Lung (tissue), 12 donors: Measurements from ENCODE around the gene AMN. TPM values are rescaled to one million over a fixed set of nuclear protein-coding genes. Genes with fewer than 3 reads are reported as not detected.
A peak's percentile ranks its signal among the peaks of the same experiment; 100 is the strongest.

Experiments used
- ATAC-seq: fragments of 200-7000 bp; cut with Tn5 transposase; one replicate; pipeline ENCODE4 v1.9.1; 2020; ENCODE audit warnings: moderate number of reproducible peaks; ENCODE audit not compliant: insufficient read depth, low FRiP score
- DNase-seq, 3 donors: peaks; one replicate each; pipeline ENCODE4 v3.0.0-alpha.2; 2013 to 2017
- H3K27ac ChIP-seq, 2 donors: one replicate each; pipeline ENCODE4 v1.5.1; 2013; ENCODE audit warnings: mild to moderate bottlenecking in 2 of 2, moderate library complexity in 2 of 2, control low read depth in 1 of 2, inconsistent platforms in 1 of 2, low read depth in 1 of 2, low read length in 1 of 2
- H3K27me3 ChIP-seq, 3 donors: one replicate each; pipeline ENCODE4 v1.5.1; 2013; ENCODE audit warnings: low read length in 2 of 3; ENCODE audit not compliant: control insufficient read depth in 3 of 3, insufficient read depth in 3 of 3
- H3K36me3 ChIP-seq, 4 donors: one replicate each; pipeline ENCODE4 v1.5.1; 2013; ENCODE audit warnings: low read length in 4 of 4, mild to moderate bottlenecking in 1 of 4, moderate library complexity in 1 of 4; ENCODE audit not compliant: control insufficient read depth in 4 of 4, insufficient read depth in 4 of 4
- H3K4me1 ChIP-seq, 5 donors: one replicate each; pipeline ENCODE4 v1.5.1; 2013; ENCODE audit warnings: low read length in 5 of 5, mild to moderate bottlenecking in 2 of 5, moderate library complexity in 1 of 5; ENCODE audit not compliant: control insufficient read depth in 5 of 5, insufficient read depth in 5 of 5
- H3K4me3 ChIP-seq: one replicate; pipeline ENCODE4 v1.5.1; 2013; ENCODE audit warnings: mild to moderate bottlenecking, control low read depth, moderate library complexity
- H3K9ac ChIP-seq, 2 donors: one replicate each; pipeline ENCODE4 v1.5.1; 2013; ENCODE audit warnings: low read length in 2 of 2, control low read depth in 1 of 2; ENCODE audit not compliant: insufficient read depth in 1 of 2
- H3K9me3 ChIP-seq, 4 donors: one replicate each; pipeline ENCODE4 v1.5.1; 2013; ENCODE audit warnings: low read length in 3 of 4, mild to moderate bottlenecking in 1 of 4, moderate library complexity in 1 of 4; ENCODE audit not compliant: control insufficient read depth in 4 of 4, insufficient read depth in 3 of 4
- CTCF ChIP-seq: IDR thresholded peaks from 2 replicates; pipeline ENCODE4 v1.5.1; 2012; ENCODE audit warnings: mild to moderate bottlenecking; ENCODE audit errors: control extremely low read depth, extremely low read depth
- whole genome bisulfite sequencing, 2 donors: extraction: QIAGEN DNeasy Blood & Tissue Kit; methylation state at CpG; one replicate each; pipeline ENCODE4 v1.1.7; 2013; 5-methylcytosine and 5-hydroxymethylcytosine counted together
- polyA plus RNA-seq, 2 donors: library from polyadenylated mRNA; stranded (reverse); fragments of 200-250 nt; gene quantifications; one replicate each; pipeline ENCODE4 v1.2.1, GENCODE V29; 2013
- total RNA-seq, 2 donors: library from RNA; depleted of rRNA in 1 of 2; stranded (reverse); fragments of >200 nt in 1 of 2; gene quantifications; one replicate each; pipeline ENCODE4 v1.2.1, GENCODE V29; 2014 to 2021
- donor health status: control.
- donor health status: control.
- donor health status: Bipolar disorder and iron deficiency.
- donor health status: healthy.
- donor health status: DM: yes; HTN: yes; CAD: no.

The AMN gene
- total and polyA plus RNA-seq, 4 donors = 0.94 to 24.7 (median 12.6) TPM

DNA sequence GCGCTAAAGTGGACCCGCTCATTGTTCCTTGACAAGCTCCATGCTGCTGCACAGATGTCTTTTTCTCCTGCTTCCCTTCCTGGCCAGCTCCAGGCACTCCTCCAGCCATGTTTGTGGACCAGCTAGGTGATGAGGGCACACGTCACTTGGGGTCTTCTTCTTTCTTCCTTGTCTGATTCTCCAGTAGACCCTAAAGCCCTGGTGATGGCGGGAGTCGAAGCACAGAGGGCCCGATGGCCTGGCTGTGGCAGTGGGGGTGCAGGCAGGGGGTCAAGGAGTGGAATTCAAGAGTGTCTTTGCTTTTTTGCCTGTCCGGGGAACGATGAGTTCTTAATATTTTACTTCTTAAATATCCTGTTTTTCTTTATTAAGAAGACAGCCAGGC is 23.0 kb upstream of the AMN start:
- WGBS, 2 donors = 96 to 98% methylated on average over 8 of the region's 8 CpGs
- DNase-seq = no peak
- Histone ChIP-seq H3K27ac (no peak overlapping the region), H3K27me3 (no peaks in the 10 kb centered on the region), H3K4me1 (peaks cover 0 to 11% (median 2%) of the 10 kb centered on the region in 5 donors), H3K4me3 (no peak overlapping the region), H3K9me3 (no peaks in the 10 kb centered on the region), H3K36me3 (peaks cover 0 to 25% (median 2%) of the 10 kb centered on the region in 4 donors), H3K9ac (no peak overlapping the region)
- no peak for TF ChIP-seq CTCF
- ATAC-seq = no peak

- Histone ChIP-seq H3K27ac (no peak overlapping the region), H3K36me3 (peaks cover 0 to 31% (median 6%) of the 10 kb centered on the region in 4 donors), H3K9me3 (no peaks in the 10 kb centered on the region), H3K27me3 (no peaks in the 10 kb centered on the region), H3K9ac (no peak overlapping the region), H3K4me3 (no peak overlapping the region), H3K4me1 (peaks cover 0 to 11% (median 0%) of the 10 kb centered on the region in 5 donors)
- peak; percentile 14 to 60 (median 23) for DNase-seq
- no peak for TF ChIP-seq CTCF
- no peak for ATAC-seq
- 48 to 67% methylated on average over 39 of the region's 39 CpGs for WGBS, 2 donors
Observed at GRCh38 chr14:102900631-102901571, 21.6 kb upstream of the AMN start.

GRCh38 chr14:102901633-102902032 is 20.8 kb upstream of the AMN start:
- Histone ChIP-seq H3K4me3 (no peak overlapping the region), H3K27ac (no peak overlapping the region)
- WGBS, 2 donors = 42 to 65% methylated on average over 4 of the region's 4 CpGs

More at GRCh38 chr14:102901633-102902032, 20.8 kb upstream of the AMN start:
- ATAC-seq = no peak
- H3K4me1 ChIP-seq = peaks cover 0 to 11% (median 0%) of the 10 kb centered on the region in 5 donors
- H3K9ac ChIP-seq = no peak overlapping the region
- H3K36me3 ChIP-seq = peaks cover 0 to 32% (median 6%) of the 10 kb centered on the region in 4 donors
- TF ChIP-seq CTCF = no peak
- DNase-seq = no peak
- no peaks in the 10 kb centered on the region for H3K9me3 ChIP-seq
- H3K27me3 ChIP-seq = no peaks in the 10 kb centered on the region
